HG03457 (cell line): ENCODE measurements around the gene NPIPB9.
A peak's percentile ranks its signal among the peaks of the same experiment; 100 is the strongest.
"Not testable (repeated sequence)": the region's sequence is repeated elsewhere in the genome, so short reads cannot be mapped to it uniquely, and the experiment has no call there.

Source experiments
- ATAC-seq: cut with Tn5 transposase; IDR thresholded peaks from one replicate; pipeline ENCODE4 v1.9.1; 2021; ENCODE audit warnings: moderate number of reproducible peaks; ENCODE audit not compliant: unreplicated experiment

The NPIPB9 gene

DNA sequence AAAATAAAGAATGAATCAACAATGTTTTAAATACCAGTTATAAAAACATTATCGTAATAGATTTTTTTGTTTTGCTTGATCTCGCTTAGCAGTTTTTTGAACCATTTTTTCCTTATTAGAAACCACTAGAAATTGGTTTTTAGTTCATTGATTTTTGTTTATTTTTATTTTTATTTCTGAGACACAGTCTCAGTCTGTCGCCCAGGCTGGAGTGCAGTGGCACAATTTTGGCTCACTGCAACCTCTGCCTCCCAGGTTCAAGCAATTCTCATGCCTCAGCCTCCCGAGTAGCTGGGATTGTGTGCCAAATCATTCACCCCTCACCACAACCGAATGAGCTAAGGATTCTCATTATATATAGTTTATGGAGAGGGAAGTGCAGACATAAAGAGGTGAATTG is at the start of gene NPIPB9:
NPIPB9 (plus strand) TSS at position 301 of the 400 bp plus-strand sequence.
- ATAC-seq, result not testable (repeated sequence)

GRCh38 chr16:28704246-28704645 is 47.3 kb upstream of the NPIPB9 start:
- not testable (repeated sequence) for ATAC-seq

DNA sequence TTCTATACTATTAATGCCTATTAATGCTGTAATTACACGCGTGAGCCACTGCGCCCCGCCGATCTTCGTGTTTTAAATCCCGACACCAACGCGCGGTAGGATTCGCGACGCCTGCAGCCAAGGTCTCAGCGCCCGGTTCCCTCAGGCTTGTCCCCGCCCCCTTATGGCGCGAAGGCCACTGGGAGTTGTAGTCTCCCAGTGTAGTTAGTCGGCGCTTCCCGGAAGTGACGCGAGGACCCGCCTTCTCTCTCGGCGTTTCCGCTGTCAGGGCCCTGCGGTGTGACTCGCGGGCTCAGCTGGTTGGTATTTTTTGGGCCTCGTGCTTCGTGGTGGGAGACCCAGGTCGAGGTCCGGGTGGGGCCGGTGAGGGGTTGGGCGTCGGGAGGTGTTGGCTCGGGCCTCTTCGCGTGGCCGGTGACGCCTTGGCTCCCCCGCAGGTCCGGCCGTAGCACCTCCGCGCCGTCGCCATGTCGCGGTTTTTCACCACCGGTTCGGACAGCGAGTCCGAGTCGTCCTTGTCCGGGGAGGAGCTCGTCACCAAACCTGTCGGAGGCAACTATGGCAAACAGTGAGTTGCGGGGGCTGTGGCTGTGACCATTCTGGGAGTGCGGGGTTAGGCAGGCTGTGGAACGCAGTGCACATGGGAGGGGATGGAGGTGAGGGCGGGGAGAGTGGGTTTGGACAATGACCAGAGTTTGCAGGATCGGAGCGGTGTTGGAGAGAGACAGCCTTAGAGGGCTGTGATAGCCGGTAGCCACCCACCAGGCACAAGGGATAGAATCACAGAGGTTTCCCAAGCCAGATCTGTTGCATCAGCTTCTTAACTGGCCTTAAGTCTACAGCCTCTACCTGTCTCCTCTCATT is 40.1 kb upstream of the NPIPB9 start, which contains the start of gene EIF3C:
EIF3C (plus strand) TSS at position 245 of the 864 bp plus-strand sequence; CDS start at position 468, 223 bp downstream.
- ATAC-seq, result peak; percentile 74

DNA sequence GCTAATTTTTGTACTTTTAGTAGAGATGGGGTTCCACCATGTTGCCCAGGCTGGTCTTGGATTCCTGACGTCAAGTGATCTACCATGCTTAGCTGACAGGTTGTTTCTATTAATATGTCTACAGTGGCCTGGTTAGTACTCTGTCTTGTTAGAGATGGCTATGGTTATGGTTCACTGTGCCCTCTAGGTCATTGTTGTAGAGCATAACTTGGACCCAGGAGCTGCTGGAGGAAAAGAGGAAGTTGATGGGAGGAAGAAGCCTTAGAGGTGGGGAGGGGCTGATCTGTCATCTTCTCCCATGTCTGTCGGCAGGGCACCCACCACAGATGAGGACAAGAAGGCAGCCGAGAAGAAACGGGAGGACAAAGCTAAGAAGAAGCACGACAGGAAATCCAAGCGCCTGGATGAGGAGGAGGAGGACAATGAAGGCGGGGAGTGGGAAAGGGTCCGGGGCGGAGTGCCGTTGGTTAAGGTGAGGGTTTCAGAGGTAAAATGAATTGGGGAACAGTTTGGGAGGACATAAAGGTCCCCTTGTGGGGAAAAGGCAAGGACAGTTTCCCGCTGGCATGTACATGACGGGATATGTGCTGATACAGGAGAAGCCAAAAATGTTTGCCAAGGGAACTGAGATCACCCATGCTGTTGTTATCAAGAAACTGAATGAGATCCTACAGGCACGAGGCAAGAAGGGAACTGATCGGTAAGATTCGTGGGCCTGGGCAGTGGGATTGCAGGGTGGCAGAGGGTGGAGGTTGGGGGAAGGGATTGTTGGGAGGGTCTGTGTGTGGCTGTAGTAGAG is 28.5 kb upstream of the NPIPB9 start:
- ATAC-seq, result not testable (repeated sequence)

GRCh38 chr16:28731253-28731652 is 20.3 kb upstream of the NPIPB9 start:
- not testable (repeated sequence) for ATAC-seq

DNA sequence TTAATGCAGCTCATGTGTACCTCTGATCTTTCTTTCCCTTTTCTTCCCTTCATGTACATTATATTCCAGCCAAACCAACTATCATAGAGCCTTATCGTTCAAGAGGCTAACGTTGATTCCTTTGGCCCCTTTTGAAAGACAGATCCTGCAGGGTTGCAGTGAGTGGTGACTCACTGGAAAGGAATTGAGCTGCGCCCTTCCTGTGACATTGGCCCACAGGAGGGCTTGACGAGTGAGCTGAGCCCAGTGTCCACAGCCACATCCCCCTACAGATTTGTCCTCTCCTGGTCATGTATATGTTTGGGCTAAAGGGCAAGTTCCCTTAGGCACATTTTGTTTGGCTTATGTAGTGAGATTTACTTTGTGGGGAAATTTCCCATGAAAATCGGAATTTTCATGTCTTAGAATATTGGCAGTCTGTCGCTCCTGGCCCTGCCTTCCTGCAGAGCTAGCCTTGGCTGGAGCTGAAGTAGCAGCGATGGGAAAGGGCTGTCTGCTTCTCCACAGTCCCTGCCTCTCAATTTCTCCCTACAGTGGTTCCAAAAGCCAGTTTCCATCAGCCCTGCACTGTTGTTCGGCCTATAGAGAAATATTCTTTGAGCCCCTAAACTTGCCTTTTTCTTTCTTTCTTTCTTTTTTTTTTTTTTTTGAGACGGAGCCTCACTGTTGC is 19.0 kb upstream of the NPIPB9 start:
- ATAC-seq, result not testable (repeated sequence)

GRCh38 chr16:28739787-28740186 is 11.8 kb upstream of the NPIPB9 start:
- not testable (repeated sequence) for ATAC-seq

- ATAC-seq, result not testable (repeated sequence)
Measured at GRCh38 chr16:28740631-28741030, 11.0 kb upstream of the NPIPB9 start.

DNA sequence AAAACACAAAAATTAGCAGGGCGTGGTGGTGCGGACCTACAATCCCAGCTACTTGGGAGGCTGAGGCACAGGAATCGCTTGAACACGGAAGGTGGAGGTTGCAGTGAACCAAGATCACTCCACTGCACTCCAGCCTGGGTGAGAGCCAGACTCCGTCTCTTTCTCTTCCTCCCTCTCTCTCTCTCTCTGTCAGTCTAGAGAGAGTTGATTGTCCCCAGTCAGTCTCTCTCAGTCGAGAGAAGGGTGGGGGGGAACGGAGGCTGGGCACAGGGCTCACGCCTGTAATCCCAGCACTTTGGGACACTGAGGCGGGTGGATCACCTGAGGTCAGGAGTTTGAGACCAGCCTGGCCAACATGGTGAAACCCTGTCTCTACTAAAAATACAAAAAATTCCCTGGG is 10.3 kb upstream of the NPIPB9 start:
- not testable (repeated sequence) for ATAC-seq

DNA sequence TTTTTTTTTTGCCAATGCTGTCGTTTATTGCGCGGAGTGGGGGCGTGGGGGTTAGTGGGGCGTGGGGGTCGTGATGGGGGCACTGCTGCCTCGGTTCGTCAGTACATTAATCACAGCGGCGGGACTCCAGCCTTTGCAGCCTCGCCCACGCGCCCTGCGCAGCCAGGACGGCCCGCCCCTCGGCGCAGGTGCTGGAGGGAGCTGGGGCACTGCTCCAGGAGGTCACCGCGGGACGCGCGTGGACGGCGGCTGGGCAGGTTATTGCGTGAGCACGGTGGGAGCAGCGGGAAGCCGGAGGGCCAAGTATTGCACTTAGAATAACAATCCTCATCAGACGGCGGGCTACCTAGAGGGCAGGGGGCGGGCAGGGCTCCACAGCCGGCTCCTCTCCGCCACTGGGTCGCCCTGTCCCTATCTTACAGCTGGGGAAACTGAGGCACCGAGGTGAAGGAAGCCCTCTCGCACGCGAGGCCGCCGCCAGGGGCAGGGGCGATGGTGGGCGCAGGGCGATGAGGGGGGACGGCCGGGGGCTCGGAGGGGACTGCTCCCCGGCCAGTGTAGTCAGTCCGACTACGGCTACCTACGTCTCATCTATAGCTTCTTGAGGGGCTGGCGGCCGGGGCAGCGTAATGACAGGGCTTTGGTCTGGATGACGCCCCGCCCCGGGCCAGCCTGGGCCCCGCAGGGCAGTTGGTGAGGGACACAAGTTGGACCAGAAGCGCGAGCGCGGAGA is 4.8 kb upstream of the NPIPB9 start:
- not testable (repeated sequence) for ATAC-seq

DNA sequence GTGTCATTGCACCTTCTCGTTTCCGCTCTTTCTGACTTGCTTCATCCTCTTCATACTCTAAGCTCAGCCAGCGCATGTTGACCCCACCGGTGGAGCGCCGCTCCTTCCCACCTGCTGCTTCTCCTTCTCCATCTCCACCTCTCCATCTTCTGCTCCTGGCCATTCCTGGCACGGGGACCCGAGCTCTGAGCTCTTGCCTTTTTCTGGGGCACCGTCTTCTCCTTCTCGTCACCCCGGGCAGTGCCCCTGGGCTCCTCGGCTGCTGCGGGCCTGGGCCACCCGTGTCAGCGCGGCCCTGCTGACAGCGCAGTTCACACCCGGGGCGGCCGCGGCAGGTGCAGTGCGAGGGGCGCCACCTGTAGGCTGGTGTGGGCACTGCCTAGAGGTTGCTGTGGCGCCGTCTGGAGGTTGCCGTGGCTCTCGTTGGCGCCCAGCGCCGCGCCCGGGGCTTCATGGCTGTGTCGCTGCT is 1.6 kb upstream of the NPIPB9 start:
- ATAC-seq, result peak; percentile 83

- peak; percentile 23 for ATAC-seq
Measured at GRCh38 chr16:28750469-28751067, 1.0 kb upstream of the NPIPB9 start.

DNA sequence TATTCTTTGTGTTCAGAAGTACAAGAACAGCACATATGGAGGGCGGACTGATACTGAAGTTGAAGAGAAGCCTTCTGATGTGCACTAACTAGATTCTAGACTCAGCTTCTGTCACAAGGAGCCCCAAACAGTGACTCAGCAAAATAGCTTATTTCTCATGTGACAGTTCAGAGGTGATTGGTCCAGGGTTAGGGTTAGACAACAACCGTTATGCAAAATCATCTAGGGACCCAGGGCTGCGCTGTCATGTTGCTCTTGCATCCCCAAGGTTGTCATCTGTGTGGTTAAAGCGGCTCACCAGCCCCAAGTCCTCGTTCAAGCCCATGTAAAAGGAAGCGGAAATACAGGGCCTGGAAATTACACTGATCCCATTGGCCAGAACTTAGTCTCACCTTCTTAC is 30.1 kb downstream of the NPIPB9 start:
- not testable (repeated sequence) for ATAC-seq

DNA sequence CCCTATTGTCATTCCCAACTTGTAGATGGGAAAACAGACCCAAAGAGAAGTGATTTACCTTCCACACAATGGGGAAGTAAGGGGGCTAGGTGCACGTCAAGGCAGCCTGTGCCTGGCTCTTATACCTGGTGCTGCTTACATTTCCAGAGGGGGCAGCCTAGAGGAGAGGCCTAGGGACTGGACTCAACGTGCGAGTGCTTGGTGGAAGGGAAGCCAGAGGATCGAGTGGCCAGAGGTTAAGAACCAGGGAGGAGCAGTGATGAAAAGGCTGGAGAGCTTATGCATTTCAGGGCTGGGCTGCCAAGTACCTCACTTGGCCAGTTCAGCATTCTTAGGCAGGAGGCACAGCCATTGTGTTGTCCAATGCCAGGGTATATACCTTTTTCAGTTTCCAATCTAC is 30.8 kb downstream of the NPIPB9 start:
- ATAC-seq, result not testable (repeated sequence)

DNA sequence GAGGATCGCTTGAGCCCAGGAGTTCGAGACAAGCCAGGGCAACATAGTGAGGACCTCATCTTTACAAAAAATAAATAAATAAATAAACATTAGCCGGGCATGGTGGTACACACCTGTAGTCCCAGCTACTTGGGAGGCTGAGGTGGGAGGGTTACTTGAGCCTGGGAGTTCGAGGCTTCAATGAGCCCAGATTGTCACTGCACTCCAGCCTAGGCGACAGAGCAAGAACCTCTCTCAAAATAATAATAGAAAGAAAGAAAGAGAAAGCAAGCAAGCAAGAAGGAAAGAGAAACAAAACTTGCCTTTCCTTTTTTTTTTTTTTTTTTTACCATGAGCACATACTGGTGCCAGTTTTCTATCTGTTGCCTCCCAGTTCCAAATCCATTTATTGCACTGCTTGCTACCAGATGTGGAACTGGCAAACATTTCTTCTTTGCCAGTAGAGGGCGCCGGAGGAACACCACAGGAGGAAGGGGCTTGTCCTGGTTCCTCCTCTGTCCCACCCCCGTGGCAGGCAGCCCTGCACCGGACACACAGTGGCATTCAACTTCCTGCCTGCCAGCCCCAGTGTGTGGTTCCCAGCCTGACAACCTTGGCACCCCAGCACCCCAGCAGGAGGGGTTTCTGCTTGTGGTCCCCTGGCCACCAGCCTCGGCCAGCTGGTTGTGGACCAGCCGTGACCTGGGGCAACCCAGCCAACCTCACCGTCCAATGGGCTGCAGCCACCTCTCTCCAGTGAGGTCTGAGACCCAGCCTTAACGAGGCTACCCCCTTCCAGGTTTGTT is 50.8 kb downstream of the NPIPB9 start:
- ATAC-seq, result not testable (repeated sequence)

- ATAC-seq, result not testable (repeated sequence)
Measured at GRCh38 chr16:28807445-28808120, 56.0 kb downstream of the NPIPB9 start.

- ATAC-seq, result no peak
Measured at GRCh38 chr16:28820016-28820415, 68.4 kb downstream of the NPIPB9 start.

DNA sequence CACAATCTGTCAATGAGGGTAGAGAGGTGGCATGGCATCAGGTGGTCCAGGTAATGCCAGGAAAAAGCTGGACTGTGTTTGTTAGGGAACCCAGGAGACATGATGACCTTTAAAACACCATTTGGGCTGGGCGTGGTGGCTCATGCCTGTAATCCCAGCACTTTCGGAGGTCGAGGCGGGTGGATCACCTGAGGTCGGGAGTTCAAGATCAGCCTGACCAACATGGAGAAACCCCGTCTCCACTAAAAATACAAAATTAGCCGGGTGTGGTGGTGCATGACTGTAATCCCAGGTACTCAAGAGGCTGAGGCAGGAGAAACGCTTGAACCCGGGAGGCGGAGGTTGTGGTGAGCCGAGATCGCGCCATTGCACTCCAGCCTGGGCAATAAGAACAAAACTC is 69.0 kb downstream of the NPIPB9 start:
- not testable (repeated sequence) for ATAC-seq
